Measurements from ENCODE around the gene PDHA2. TPM values are rescaled to one million over a fixed set of nuclear protein-coding genes. Genes with fewer than 3 reads are reported as not detected.

The PDHA2 gene
- not detected for polyA plus RNA-seq (2013, experiment 1 of 2)
- not detected for polyA plus RNA-seq (2013, experiment 2 of 2)

GRCh38 chr4:95839891-95840290 is at the start of gene PDHA2:
TSS of gene PDHA2 (plus strand) at chr4:95840093. CDS start at chr4:95840151, 58 bp downstream.
- H3K36me3 ChIP-seq (ENCODE audit: control insufficient read depth, insufficient read depth, low read length), result no peaks in the 10 kb centered on the region
- H3K18ac ChIP-seq (ENCODE audit: low read length), result no peak within 1 kb of the TSS
- no peak within 1 kb of the TSS for H4K8ac ChIP-seq (ENCODE audit: low read depth, low read length)
- no peaks in the 10 kb centered on the region for H3K27me3 ChIP-seq (ENCODE audit: insufficient read depth, low read length, poor library complexity)
- H3K9ac ChIP-seq (ENCODE audit: low read length), result no peak within 1 kb of the TSS
- no peaks in the 10 kb centered on the region for H3K4me1 ChIP-seq (ENCODE audit: control insufficient read depth, low read depth, low read length)
- H3K23ac ChIP-seq (ENCODE audit: low read length), result no peak within 1 kb of the TSS
- H3K79me2 ChIP-seq (ENCODE audit: control insufficient read depth, insufficient read depth, low read length), result no peaks in the 10 kb centered on the region
- DNase-seq, result no peak
- no peak within 1 kb of the TSS for H4K5ac ChIP-seq (ENCODE audit: low read length)
- WGBS (ENCODE audit: extremely low coverage, insufficient coverage, low lambda C conversion rate), result no CpG with 5 or more reads among the region's 22 CpGs
- H3K27ac ChIP-seq (ENCODE audit: low read depth, low read length), result no peak within 1 kb of the TSS
- H3K4me3 ChIP-seq (ENCODE audit: low read length), result no peak within 1 kb of the TSS
- H2BK15ac ChIP-seq (replicated peaks; ENCODE audit: low read depth), result no peak within 1 kb of the TSS
- H3K79me1 ChIP-seq (ENCODE audit: low read length), result no peaks in the 10 kb centered on the region
- no peak within 1 kb of the TSS for H2BK5ac ChIP-seq (ENCODE audit: low read length)
- H2BK120ac ChIP-seq (ENCODE audit: low read depth, low read length), result peak within 1 kb of the TSS; percentile 12
- H3K4me2 ChIP-seq (ENCODE audit: low read length), result no peak within 1 kb of the TSS
- no peak within 1 kb of the TSS for H3K4ac ChIP-seq (ENCODE audit: low read depth, low read length)
- no peak within 1 kb of the TSS for H3K56ac ChIP-seq (ENCODE audit: low read length)
- no peak within 1 kb of the TSS for H2AK5ac ChIP-seq (ENCODE audit: low read length)

GRCh38 chr4:95798003-95798402 is 41.9 kb upstream of the PDHA2 start:
- Histone ChIP-seq H3K18ac (ENCODE audit: low read length) (peak overlapping the region; percentile 75), H3K36me3 (ENCODE audit: control insufficient read depth, insufficient read depth, low read length) (no peaks in the 10 kb centered on the region), H3K27ac (ENCODE audit: low read depth, low read length) (no peak overlapping the region), H2BK15ac (replicated peaks; ENCODE audit: low read depth) (no peak overlapping the region), H3K9ac (ENCODE audit: low read length) (no peak overlapping the region), H3K4me3 (ENCODE audit: low read length) (no peak overlapping the region), H4K5ac (ENCODE audit: low read length) (no peak overlapping the region), H2BK120ac (ENCODE audit: low read depth, low read length) (no peak overlapping the region), H3K23ac (ENCODE audit: low read length) (no peak overlapping the region), H4K8ac (ENCODE audit: low read depth, low read length) (no peak overlapping the region), H3K27me3 (ENCODE audit: insufficient read depth, low read length, poor library complexity) (no peaks in the 10 kb centered on the region), H3K4me1 (ENCODE audit: control insufficient read depth, low read depth, low read length) (no peaks in the 10 kb centered on the region), H2BK5ac (ENCODE audit: low read length) (no peak overlapping the region), H3K56ac (ENCODE audit: low read length) (no peak overlapping the region), H3K79me2 (ENCODE audit: control insufficient read depth, insufficient read depth, low read length) (no peaks in the 10 kb centered on the region), H2AK5ac (ENCODE audit: low read length) (no peak overlapping the region), H3K79me1 (ENCODE audit: low read length) (no peaks in the 10 kb centered on the region), H3K4me2 (ENCODE audit: low read length) (no peak overlapping the region), H3K4ac (ENCODE audit: low read depth, low read length) (no peak overlapping the region)
- peak; percentile 28 for DNase-seq
- no CpG with 5 or more reads among the region's 2 CpGs for WGBS (ENCODE audit: extremely low coverage, insufficient coverage, low lambda C conversion rate)

GRCh38 chr4:95798727-95799126 is 41.2 kb upstream of the PDHA2 start:
- no CpG with 5 or more reads among the region's 3 CpGs for WGBS (ENCODE audit: extremely low coverage, insufficient coverage, low lambda C conversion rate)
- no peak overlapping the region for H3K4me2 ChIP-seq (ENCODE audit: low read length)

GRCh38 chr4:95821867-95822266 is 18.0 kb upstream of the PDHA2 start:
- Histone ChIP-seq H2AK5ac (ENCODE audit: low read length) (no peak overlapping the region), H3K9ac (ENCODE audit: low read length) (no peak overlapping the region), H3K79me1 (ENCODE audit: low read length) (no peaks in the 10 kb centered on the region), H3K36me3 (ENCODE audit: control insufficient read depth, insufficient read depth, low read length) (no peaks in the 10 kb centered on the region), H2BK15ac (replicated peaks; ENCODE audit: low read depth) (no peak overlapping the region), H3K23ac (ENCODE audit: low read length) (no peak overlapping the region), H3K4me1 (ENCODE audit: control insufficient read depth, low read depth, low read length) (no peaks in the 10 kb centered on the region), H3K4me2 (ENCODE audit: low read length) (no peak overlapping the region), H3K27me3 (ENCODE audit: insufficient read depth, low read length, poor library complexity) (no peaks in the 10 kb centered on the region), H3K4me3 (ENCODE audit: low read length) (no peak overlapping the region), H3K56ac (ENCODE audit: low read length) (no peak overlapping the region), H4K8ac (ENCODE audit: low read depth, low read length) (no peak overlapping the region), H2BK5ac (ENCODE audit: low read length) (no peak overlapping the region), H3K4ac (ENCODE audit: low read depth, low read length) (no peak overlapping the region), H2BK120ac (ENCODE audit: low read depth, low read length) (peak overlapping the region; percentile 4), H3K79me2 (ENCODE audit: control insufficient read depth, insufficient read depth, low read length) (no peaks in the 10 kb centered on the region), H4K5ac (ENCODE audit: low read length) (no peak overlapping the region), H3K18ac (ENCODE audit: low read length) (no peak overlapping the region), H3K27ac (ENCODE audit: low read depth, low read length) (no peak overlapping the region)
- WGBS (ENCODE audit: extremely low coverage, insufficient coverage, low lambda C conversion rate), result no CpG with 5 or more reads among the region's 3 CpGs
- no peak for DNase-seq

More at GRCh38 chr4:95798727-95799126, 41.2 kb upstream of the PDHA2 start:
- DNase-seq, result peak; percentile 88
- H2BK15ac ChIP-seq (replicated peaks; ENCODE audit: low read depth), result no peak overlapping the region
- no peak overlapping the region for H2BK120ac ChIP-seq (ENCODE audit: low read depth, low read length)
- H3K4me1 ChIP-seq (ENCODE audit: control insufficient read depth, low read depth, low read length), result no peaks in the 10 kb centered on the region
- H3K27me3 ChIP-seq (ENCODE audit: insufficient read depth, low read length, poor library complexity), result no peaks in the 10 kb centered on the region
- H2BK5ac ChIP-seq (ENCODE audit: low read length), result no peak overlapping the region
- no peaks in the 10 kb centered on the region for H3K79me2 ChIP-seq (ENCODE audit: control insufficient read depth, insufficient read depth, low read length)
- no peak overlapping the region for H3K9ac ChIP-seq (ENCODE audit: low read length)
- H3K27ac ChIP-seq (ENCODE audit: low read depth, low read length), result no peak overlapping the region
- no peak overlapping the region for H3K18ac ChIP-seq (ENCODE audit: low read length)
- H3K4ac ChIP-seq (ENCODE audit: low read depth, low read length), result no peak overlapping the region
- no peak overlapping the region for H3K23ac ChIP-seq (ENCODE audit: low read length)
- no peak overlapping the region for H3K56ac ChIP-seq (ENCODE audit: low read length)
- H4K8ac ChIP-seq (ENCODE audit: low read depth, low read length), result no peak overlapping the region
- no peaks in the 10 kb centered on the region for H3K36me3 ChIP-seq (ENCODE audit: control insufficient read depth, insufficient read depth, low read length)
- H3K79me1 ChIP-seq (ENCODE audit: low read length), result no peaks in the 10 kb centered on the region
- H2AK5ac ChIP-seq (ENCODE audit: low read length), result no peak overlapping the region
- H3K4me3 ChIP-seq (ENCODE audit: low read length), result no peak overlapping the region
- H4K5ac ChIP-seq (ENCODE audit: low read length), result no peak overlapping the region

GRCh38 chr4:95825546-95825945 is 14.3 kb upstream of the PDHA2 start:
- Histone ChIP-seq H3K36me3 (ENCODE audit: control insufficient read depth, insufficient read depth, low read length) (no peaks in the 10 kb centered on the region), H3K23ac (ENCODE audit: low read length) (no peak overlapping the region), H2AK5ac (ENCODE audit: low read length) (no peak overlapping the region), H3K4me1 (ENCODE audit: control insufficient read depth, low read depth, low read length) (no peaks in the 10 kb centered on the region), H3K4me2 (ENCODE audit: low read length) (no peak overlapping the region), H3K4ac (ENCODE audit: low read depth, low read length) (no peak overlapping the region), H4K8ac (ENCODE audit: low read depth, low read length) (no peak overlapping the region), H4K5ac (ENCODE audit: low read length) (no peak overlapping the region), H3K9ac (ENCODE audit: low read length) (no peak overlapping the region), H2BK120ac (ENCODE audit: low read depth, low read length) (no peak overlapping the region), H2BK15ac (replicated peaks; ENCODE audit: low read depth) (no peak overlapping the region), H3K79me2 (ENCODE audit: control insufficient read depth, insufficient read depth, low read length) (no peaks in the 10 kb centered on the region), H2BK5ac (ENCODE audit: low read length) (no peak overlapping the region), H3K27ac (ENCODE audit: low read depth, low read length) (no peak overlapping the region), H3K4me3 (ENCODE audit: low read length) (no peak overlapping the region), H3K18ac (ENCODE audit: low read length) (no peak overlapping the region), H3K27me3 (ENCODE audit: insufficient read depth, low read length, poor library complexity) (no peaks in the 10 kb centered on the region), H3K56ac (ENCODE audit: low read length) (no peak overlapping the region), H3K79me1 (ENCODE audit: low read length) (no peaks in the 10 kb centered on the region)
- no CpG with 5 or more reads among the region's 5 CpGs for WGBS (ENCODE audit: extremely low coverage, insufficient coverage, low lambda C conversion rate)
- DNase-seq, result no peak

- Histone ChIP-seq H3K23ac (ENCODE audit: low read length) (no peak overlapping the region), H3K56ac (ENCODE audit: low read length) (no peak overlapping the region), H3K4me2 (ENCODE audit: low read length) (no peak overlapping the region), H3K9ac (ENCODE audit: low read length) (no peak overlapping the region), H2BK120ac (ENCODE audit: low read depth, low read length) (no peak overlapping the region), H4K8ac (ENCODE audit: low read depth, low read length) (no peak overlapping the region), H3K18ac (ENCODE audit: low read length) (no peak overlapping the region), H2BK5ac (ENCODE audit: low read length) (no peak overlapping the region), H3K4me1 (ENCODE audit: control insufficient read depth, low read depth, low read length) (no peaks in the 10 kb centered on the region), H2BK15ac (replicated peaks; ENCODE audit: low read depth) (no peak overlapping the region), H3K79me1 (ENCODE audit: low read length) (no peaks in the 10 kb centered on the region), H3K27ac (ENCODE audit: low read depth, low read length) (no peak overlapping the region), H2AK5ac (ENCODE audit: low read length) (no peak overlapping the region), H3K36me3 (ENCODE audit: control insufficient read depth, insufficient read depth, low read length) (no peaks in the 10 kb centered on the region), H3K79me2 (ENCODE audit: control insufficient read depth, insufficient read depth, low read length) (no peaks in the 10 kb centered on the region), H3K4me3 (ENCODE audit: low read length) (no peak overlapping the region), H3K4ac (ENCODE audit: low read depth, low read length) (no peak overlapping the region), H3K27me3 (ENCODE audit: insufficient read depth, low read length, poor library complexity) (no peaks in the 10 kb centered on the region), H4K5ac (ENCODE audit: low read length) (no peak overlapping the region)
- DNase-seq, result no peak
- no CpG with 5 or more reads among the region's 2 CpGs for WGBS (ENCODE audit: extremely low coverage, insufficient coverage, low lambda C conversion rate)
Measured at GRCh38 chr4:95830651-95831050, 9.2 kb upstream of the PDHA2 start.
